SU-DHL-6 (cell line): Measurements from ENCODE around the gene DOK6.
"Not testable (repeated sequence)": the region's sequence is repeated elsewhere in the genome, so short reads cannot be mapped to it uniquely, and the experiment has no call there.

Experiments used
- H2AFZ ChIP-seq: fragments of 200-600 bp; sonication (generic); 2 replicates; pipeline ENCODE4 v1.6.1; 2014; ENCODE audit warnings: low read depth, mild to moderate bottlenecking, moderate library complexity, mixed read lengths, antibody characterized with exemption, low read length; ENCODE audit not compliant: severe bottlenecking
- H3F3A ChIP-seq: fragments of 200-600 bp; shearing (Covaris generic); 2 replicates; pipeline ENCODE4 v1.6.0; 2016; ENCODE audit warnings: antibody characterized with exemption, mild to moderate bottlenecking; ENCODE audit not compliant: insufficient read depth
- H3K27ac ChIP-seq: fragments of 200-600 bp; sonication (generic); 2 replicates; pipeline ENCODE4 v1.5.1; 2016; ENCODE audit warnings: low read depth, mild to moderate bottlenecking, low read length, moderate library complexity, mixed read lengths
- H3K27me3 ChIP-seq: fragments of 200-600 bp; sonication (generic), shearing (Covaris generic); 2 replicates; pipeline ENCODE4 v1.6.0; 2014; ENCODE audit warnings: mild to moderate bottlenecking, low read length
- H3K36me3 ChIP-seq: fragments of 200-600 bp; sonication (generic); 2 replicates; pipeline ENCODE4 v1.6.1; 2014; ENCODE audit warnings: mild to moderate bottlenecking, low read length, mixed read lengths
- H3K4me2 ChIP-seq: fragments of 300-600, 200-600 bp; shearing (Covaris generic), sonication (generic); 2 replicates; pipeline ENCODE4 v1.6.0; 2014; ENCODE audit warnings: low read length, low read depth, mild to moderate bottlenecking; ENCODE audit not compliant: poor library complexity, severe bottlenecking
- H3K4me3 ChIP-seq: fragments of 200-600 bp; sonication (generic); 2 replicates; pipeline ENCODE4 v1.5.1; 2014; ENCODE audit warnings: antibody characterized with exemption, low read length, mild to moderate bottlenecking, mixed read lengths; ENCODE audit not compliant: insufficient read depth, poor library complexity, severe bottlenecking
- H3K79me2 ChIP-seq: fragments of 200-600 bp; sonication (generic); 2 replicates; pipeline ENCODE4 v1.6.1; 2014; ENCODE audit warnings: mild to moderate bottlenecking, low read length, moderate library complexity; ENCODE audit not compliant: insufficient read depth
- H3K9ac ChIP-seq: fragments of 200-600 bp; sonication (generic); 2 replicates; pipeline ENCODE4 v1.7.0; 2014; ENCODE audit warnings: mild to moderate bottlenecking, low read length
- H3K9me2 ChIP-seq: fragments of 200-600 bp; sonication (generic); replicated peaks from 2 replicates; pipeline ENCODE4 v1.6.1; 2014; ENCODE audit warnings: low read length; ENCODE audit not compliant: insufficient read depth
- H3K9me3 ChIP-seq: fragments of 200-600 bp; sonication (generic); 2 replicates; pipeline ENCODE4 v1.6.1; 2014; ENCODE audit warnings: low read length, mixed read lengths; ENCODE audit not compliant: insufficient read depth
- H4K20me1 ChIP-seq: fragments of 200-600 bp; sonication (generic); 2 replicates; pipeline ENCODE4 v1.6.1; 2014; ENCODE audit warnings: low read depth, mild to moderate bottlenecking, antibody characterized with exemption, low read length, moderate library complexity, mixed read lengths
- EZH2phosphoT487 ChIP-seq: fragments of 200-600 bp; sonication (generic), shearing (Covaris generic); conservative IDR thresholded peaks from 2 replicates; pipeline ENCODE4 v1.6.1; 2018; ENCODE audit warnings: mild to moderate bottlenecking, antibody characterized with exemption, low read length, moderate library complexity, mixed read lengths
- TF ChIP-seq, protein P1 (sequence below): fragments of 200-600 bp; sonication (generic); IDR thresholded peaks from one replicate; pipeline ENCODE4 v1.5.1; 2017; ENCODE audit warnings: antibody characterized with exemption, mild to moderate bottlenecking, low read length, moderate library complexity; ENCODE audit not compliant: insufficient read depth, poor library complexity, severe bottlenecking

DOK6 gene

DNA sequence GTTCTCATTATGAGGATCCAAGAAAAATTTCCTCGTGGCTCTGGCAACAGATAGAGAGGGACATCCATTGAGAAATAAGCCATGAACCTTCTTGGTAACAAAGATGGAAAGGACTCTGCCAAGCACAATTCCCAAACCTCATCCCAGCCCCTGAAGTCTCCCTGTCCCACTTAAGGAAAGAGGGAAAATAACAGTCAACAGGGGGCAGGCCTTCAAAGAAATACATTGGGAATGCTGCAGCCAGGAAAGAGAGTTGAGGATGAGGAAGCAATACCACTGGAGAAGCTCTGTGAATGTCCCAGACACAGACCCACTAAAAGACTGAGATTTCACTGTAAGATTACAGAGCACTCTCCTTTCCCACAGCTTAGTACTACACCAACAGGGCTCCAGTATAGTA, 453.8 kb downstream of the DOK6 start:
- Histone ChIP-seq H4K20me1 (no peaks in the 10 kb centered on the region), H3F3A (no peaks in the 10 kb centered on the region), H3K27me3 (no peaks in the 10 kb centered on the region), H3K36me3 (no peaks in the 10 kb centered on the region), H3K9me3 (no peaks in the 10 kb centered on the region), H3K27ac (no peak overlapping the region), H3K4me3 (no peak overlapping the region), H3K4me2 (no peak overlapping the region), H3K79me2 (no peaks in the 10 kb centered on the region), H3K9ac (no peak overlapping the region), H2AFZ (no peak overlapping the region), H3K9me2 (no peaks in the 10 kb centered on the region)
- TF ChIP-seq EZH2phosphoT487, result no peak
- TF ChIP-seq, protein P1, sequence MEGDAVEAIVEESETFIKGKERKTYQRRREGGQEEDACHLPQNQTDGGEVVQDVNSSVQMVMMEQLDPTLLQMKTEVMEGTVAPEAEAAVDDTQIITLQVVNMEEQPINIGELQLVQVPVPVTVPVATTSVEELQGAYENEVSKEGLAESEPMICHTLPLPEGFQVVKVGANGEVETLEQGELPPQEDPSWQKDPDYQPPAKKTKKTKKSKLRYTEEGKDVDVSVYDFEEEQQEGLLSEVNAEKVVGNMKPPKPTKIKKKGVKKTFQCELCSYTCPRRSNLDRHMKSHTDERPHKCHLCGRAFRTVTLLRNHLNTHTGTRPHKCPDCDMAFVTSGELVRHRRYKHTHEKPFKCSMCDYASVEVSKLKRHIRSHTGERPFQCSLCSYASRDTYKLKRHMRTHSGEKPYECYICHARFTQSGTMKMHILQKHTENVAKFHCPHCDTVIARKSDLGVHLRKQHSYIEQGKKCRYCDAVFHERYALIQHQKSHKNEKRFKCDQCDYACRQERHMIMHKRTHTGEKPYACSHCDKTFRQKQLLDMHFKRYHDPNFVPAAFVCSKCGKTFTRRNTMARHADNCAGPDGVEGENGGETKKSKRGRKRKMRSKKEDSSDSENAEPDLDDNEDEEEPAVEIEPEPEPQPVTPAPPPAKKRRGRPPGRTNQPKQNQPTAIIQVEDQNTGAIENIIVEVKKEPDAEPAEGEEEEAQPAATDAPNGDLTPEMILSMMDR, result no peak

GRCh38 chr18:69858897-69859296, 458.2 kb downstream of the DOK6 start:
- H3K27me3 ChIP-seq, result no peaks in the 10 kb centered on the region
- no peaks in the 10 kb centered on the region for H3K9me3 ChIP-seq
- H4K20me1 ChIP-seq, result no peaks in the 10 kb centered on the region
- TF ChIP-seq, protein P1, result no peak
- no peak for TF ChIP-seq EZH2phosphoT487
- H3K36me3 ChIP-seq, result no peaks in the 10 kb centered on the region
- H3K4me3 ChIP-seq, result no peak overlapping the region
- no peak overlapping the region for H3K27ac ChIP-seq
- no peaks in the 10 kb centered on the region for H3K9me2 ChIP-seq
- H3K9ac ChIP-seq, result no peak overlapping the region
- no peak overlapping the region for H3K4me2 ChIP-seq
- H3K79me2 ChIP-seq, result no peaks in the 10 kb centered on the region
- no peaks in the 10 kb centered on the region for H3F3A ChIP-seq
- H2AFZ ChIP-seq, result no peak overlapping the region

GRCh38 chr18:69864802-69865201, 464.1 kb downstream of the DOK6 start:
- not testable (repeated sequence) for H3K79me2 ChIP-seq, H2AFZ ChIP-seq, H4K20me1 ChIP-seq, H3K9me3 ChIP-seq, H3K9ac ChIP-seq, H3K36me3 ChIP-seq, H3K27me3 ChIP-seq, H3K4me3 ChIP-seq, H3K9me2 ChIP-seq, H3K27ac ChIP-seq, H3F3A ChIP-seq, H3K4me2 ChIP-seq

DNA sequence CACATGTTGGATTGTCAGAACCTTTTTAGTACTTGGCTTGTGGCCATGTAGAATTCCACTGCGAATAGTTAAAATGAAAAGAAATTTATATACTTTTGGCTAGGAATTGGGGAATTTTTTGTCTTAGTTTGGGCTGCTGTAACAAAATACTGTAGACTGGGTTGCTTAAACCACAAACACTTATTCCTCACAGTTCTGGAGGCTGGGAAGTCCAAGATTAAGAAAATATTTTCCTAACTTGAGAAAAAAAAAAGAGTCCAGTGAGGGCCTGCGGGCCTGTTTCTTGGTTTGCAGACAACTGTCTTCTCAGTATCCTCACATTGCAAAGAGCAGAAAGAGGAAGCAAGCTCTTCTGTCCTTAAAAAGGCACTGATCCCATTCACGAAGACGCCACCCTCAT, 465.1 kb downstream of the DOK6 start:
- Histone ChIP-seq H3F3A (no peaks in the 10 kb centered on the region), H3K9me2 (no peaks in the 10 kb centered on the region), H3K4me3 (no peak overlapping the region), H4K20me1 (no peaks in the 10 kb centered on the region), H3K9me3 (no peaks in the 10 kb centered on the region), H3K79me2 (no peaks in the 10 kb centered on the region), H3K4me2 (no peak overlapping the region), H3K9ac (no peak overlapping the region), H3K27me3 (no peaks in the 10 kb centered on the region), H3K27ac (no peak overlapping the region), H3K36me3 (no peaks in the 10 kb centered on the region), H2AFZ (no peak overlapping the region)
- no peak for TF ChIP-seq EZH2phosphoT487
- TF ChIP-seq, protein P1, result no peak
